HCT116 (cell line): ENCODE measurements around the gene SIGLEC11.

Source experiments
- CTCF ChIP-seq, 3 experiments: fragments of 200-600 bp in 1 of 3; sonication (generic) in 1 of 3; IDR thresholded peaks in 2 of 3; conservative IDR thresholded peaks in 1 of 3; 2 replicates each; pipeline ENCODE4 v1.5.1; 2012 to 2017; ENCODE audit warnings: low read depth in 2 of 3, low read length in 2 of 3, antibody characterized with exemption in 1 of 3, borderline replicate concordance in 1 of 3, control low read depth in 1 of 3, mild to moderate bottlenecking in 1 of 3, mixed read lengths in 1 of 3, mixed run types in 1 of 3, moderate library complexity in 1 of 3; ENCODE audit not compliant: insufficient read depth in 1 of 3
- EZH2 ChIP-seq: fragments of 200-600 bp; sonication (generic); IDR thresholded peaks from 2 replicates; pipeline ENCODE4 v1.6.1; 2017; ENCODE audit warnings: antibody characterized with exemption, mixed run types
- EZH2phosphoT487 ChIP-seq: fragments of 200-600 bp; IDR thresholded peaks from 2 replicates; pipeline ENCODE4 v1.6.1; 2018; ENCODE audit warnings: antibody characterized with exemption, borderline replicate concordance
- JUND ChIP-seq: IDR thresholded peaks from 2 replicates; pipeline ENCODE4 v1.6.1; 2012
- POLR2A ChIP-seq: IDR thresholded peaks from 2 replicates; pipeline ENCODE4 v1.7.0; 2011; ENCODE audit warnings: borderline replicate concordance; ENCODE audit not compliant: insufficient read depth, insufficient read length; ENCODE audit errors: extremely low read depth
- POLR2AphosphoS5 ChIP-seq: IDR thresholded peaks from 2 replicates; pipeline ENCODE4 v1.6.1; 2011; ENCODE audit warnings: mild to moderate bottlenecking, low read depth, low read length, moderate library complexity
- RAD21 ChIP-seq: IDR thresholded peaks from 2 replicates; pipeline ENCODE4 v1.6.1; 2012; ENCODE audit warnings: low read depth, mild to moderate bottlenecking
- SIN3A ChIP-seq: IDR thresholded peaks from 2 replicates; pipeline ENCODE4 v1.6.1; 2012; ENCODE audit warnings: low read depth
- ZNF274 ChIP-seq: fragments of 200-500 bp; sonication (Bioruptor generic); IDR thresholded peaks from 2 replicates; pipeline ENCODE4 v1.6.1; 2014; ENCODE audit warnings: mild to moderate bottlenecking, low read depth, low read length, inconsistent platforms

- TF ChIP-seq POLR2AphosphoS5 (no peak), CTCF (IDR thresholded peaks at IDR 0.05 in 2 of 3, conservative IDR thresholded peaks at IDR 0.05 in 1 of 3; ENCODE audit: borderline replicate concordance in 1 of 3, insufficient read depth in 1 of 3, low read depth in 2 of 3, low read length in 2 of 3) (no peak), EZH2 (no peak), RAD21 (no peak), POLR2A (no peak), SIN3A (no peak), EZH2phosphoT487 (no peak), ZNF274 (no peak), JUND (no peak)
Measured at GRCh38 chr19:49921871-49922795, 38.8 kb downstream of the SIGLEC11 start.
